Measurements from ENCODE around the gene ZXDC. TPM values are rescaled to one million over a fixed set of nuclear protein-coding genes. Genes with fewer than 3 reads are reported as not detected.

The ZXDC gene
- total RNA-seq, 1 experiment from 2014 or later = 28.3 TPM

DNA sequence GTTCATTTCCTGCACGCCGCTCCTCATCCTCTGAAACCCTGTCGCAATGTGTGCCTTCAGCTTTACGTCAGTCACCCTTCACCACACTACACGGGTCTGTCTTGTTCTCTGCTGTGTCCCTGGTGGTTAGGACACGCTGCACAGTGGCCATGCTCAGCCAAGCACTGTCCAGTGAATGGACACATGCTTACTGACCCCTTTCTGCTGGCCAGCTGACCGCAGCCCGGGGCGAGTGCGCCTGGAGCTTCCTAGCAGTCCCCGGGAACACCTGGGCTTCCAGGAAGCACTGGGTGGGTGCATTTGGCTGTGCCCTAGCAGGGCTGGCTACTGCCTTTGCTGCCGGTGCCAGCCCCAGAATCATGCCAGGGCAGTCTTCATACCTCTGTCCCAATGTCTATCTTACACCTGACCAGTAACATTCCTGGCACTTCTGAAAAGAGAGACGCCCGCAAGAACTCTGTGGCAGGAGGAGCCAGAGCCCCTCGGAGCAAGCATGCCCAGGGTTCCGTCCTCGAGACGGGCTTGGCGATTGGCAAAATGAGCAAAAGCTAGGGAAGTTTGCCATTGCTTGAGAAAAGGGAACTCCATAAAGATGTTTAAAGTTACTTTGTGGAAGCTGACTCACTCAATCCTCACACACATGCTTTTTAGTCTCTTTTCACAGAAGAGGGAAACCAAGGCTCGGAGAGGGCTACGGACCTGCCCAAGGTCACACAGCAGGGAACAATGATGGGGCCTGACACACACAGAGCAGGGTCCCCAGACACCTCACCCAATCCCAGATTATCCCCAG is 15.7 kb upstream of the ZXDC start:
- Histone ChIP-seq H4K8ac (replicated peaks; ENCODE audit: insufficient read length, low read depth, low read length) (no peak overlapping the region), H2BK5ac (ENCODE audit: insufficient read length, low read length) (no peak overlapping the region), H3K79me1 (ENCODE audit: insufficient read depth, low read depth, low read length, poor library complexity, severe bottlenecking) (no peaks in the 10 kb centered on the region), H3K27me3 (ENCODE audit: insufficient read depth, low read length) (no peaks in the 10 kb centered on the region), H2BK12ac (ENCODE audit: insufficient read length, low read depth, low read length) (no peak overlapping the region), H3K9me3 (ENCODE audit: control insufficient read depth, low read depth, low read length) (no peaks in the 10 kb centered on the region), H3K18ac (ENCODE audit: insufficient read length, low read depth, low read length) (no peak overlapping the region), H3K79me2 (ENCODE audit: insufficient read depth, low read length) (no peaks in the 10 kb centered on the region), H2AFZ (ENCODE audit: low read length) (no peak overlapping the region), H2BK120ac (ENCODE audit: low read depth, low read length, poor library complexity, severe bottlenecking) (no peak overlapping the region), H3K23me2 (ENCODE audit: insufficient read length, low read depth, low read length, poor library complexity, severe bottlenecking) (no peaks in the 10 kb centered on the region), H3K9ac (ENCODE audit: extremely low read depth, insufficient read length, low read length) (no peak overlapping the region), H4K20me1 (ENCODE audit: control insufficient read depth, insufficient read depth, insufficient read length) (no peaks in the 10 kb centered on the region), H3K23ac (ENCODE audit: insufficient read length, low read depth, low read length) (no peak overlapping the region), H2AK5ac (ENCODE audit: insufficient read length, low read length) (no peak overlapping the region), H2BK15ac (ENCODE audit: low read depth, low read length) (no peak overlapping the region), H3K14ac (ENCODE audit: insufficient read depth, low read length) (no peak overlapping the region), H3K4ac (ENCODE audit: low read depth, low read length) (no peak overlapping the region), H3T11ph (ENCODE audit: low read length) (no peak overlapping the region), H3K27ac (ENCODE audit: insufficient read length, low read depth, low read length) (no peak overlapping the region), H2BK20ac (ENCODE audit: low read depth, low read length, poor library complexity, severe bottlenecking) (no peak overlapping the region), H4K5ac (ENCODE audit: insufficient read length, low read depth, low read length) (no peak overlapping the region), H3K4me2 (ENCODE audit: insufficient read depth, insufficient read length, low read length) (no peak overlapping the region), H3K56ac (ENCODE audit: insufficient read length, low read depth, low read length) (no peak overlapping the region), H4K91ac (ENCODE audit: insufficient read length, low read depth, low read length) (no peak overlapping the region), H3K4me1 (ENCODE audit: insufficient read depth, low read length) (no peaks in the 10 kb centered on the region; the same call in 1 of the 2 replicates)
- H3K27ac Mint-ChIP-seq = no peak overlapping the region
- no peak for DNase-seq
- H3K36me3 Mint-ChIP-seq (ENCODE audit: insufficient read depth in 1 of 3, low read depth in 3 of 3) = no peaks in the 10 kb centered on the region; a peak in 1 of 7 replicates
- TF ChIP-seq, protein P1, sequence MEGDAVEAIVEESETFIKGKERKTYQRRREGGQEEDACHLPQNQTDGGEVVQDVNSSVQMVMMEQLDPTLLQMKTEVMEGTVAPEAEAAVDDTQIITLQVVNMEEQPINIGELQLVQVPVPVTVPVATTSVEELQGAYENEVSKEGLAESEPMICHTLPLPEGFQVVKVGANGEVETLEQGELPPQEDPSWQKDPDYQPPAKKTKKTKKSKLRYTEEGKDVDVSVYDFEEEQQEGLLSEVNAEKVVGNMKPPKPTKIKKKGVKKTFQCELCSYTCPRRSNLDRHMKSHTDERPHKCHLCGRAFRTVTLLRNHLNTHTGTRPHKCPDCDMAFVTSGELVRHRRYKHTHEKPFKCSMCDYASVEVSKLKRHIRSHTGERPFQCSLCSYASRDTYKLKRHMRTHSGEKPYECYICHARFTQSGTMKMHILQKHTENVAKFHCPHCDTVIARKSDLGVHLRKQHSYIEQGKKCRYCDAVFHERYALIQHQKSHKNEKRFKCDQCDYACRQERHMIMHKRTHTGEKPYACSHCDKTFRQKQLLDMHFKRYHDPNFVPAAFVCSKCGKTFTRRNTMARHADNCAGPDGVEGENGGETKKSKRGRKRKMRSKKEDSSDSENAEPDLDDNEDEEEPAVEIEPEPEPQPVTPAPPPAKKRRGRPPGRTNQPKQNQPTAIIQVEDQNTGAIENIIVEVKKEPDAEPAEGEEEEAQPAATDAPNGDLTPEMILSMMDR (conservative IDR thresholded peaks at IDR 0.05) = no peak
- H3K4me1 Mint-ChIP-seq = peaks cover 6 to 14% of the 10 kb centered on the region in 2 experiments
- no peak overlapping the region for H3K4me3 Mint-ChIP-seq
- WGBS (ENCODE audit: extremely low coverage, insufficient read length, low lambda C conversion rate) = no CpG with 5 or more reads among the region's 21 CpGs
- H3K27me3 Mint-ChIP-seq (ENCODE audit: low read depth) = peaks cover 2% of the 10 kb centered on the region; the same call in 1 of the 2 replicates
- no peaks in the 10 kb centered on the region for H3K9me3 Mint-ChIP-seq
